HepG2 (cell line): ENCODE results near the gene MYL1.

Source experiments
- CBFB ChIP-seq: sonication (generic); formaldehyde crosslinking; IDR thresholded peaks from 2 replicates; pipeline ENCODE4 v1.4.0; 2020; ENCODE audit warnings: missing genetic modification reagents
- CTCF ChIP-seq: sonication (generic); formaldehyde crosslinking; IDR thresholded peaks from 2 replicates; pipeline ENCODE4 v1.5.0; 2020; ENCODE audit warnings: mild to moderate bottlenecking, missing genetic modification reagents, moderate library complexity
- HNRNPK ChIP-seq: fragments of 200-400 bp; formaldehyde crosslinking; IDR thresholded peaks from 2 replicates; pipeline ENCODE4 v1.6.1; 2018; ENCODE audit warnings: low read length, low read depth, moderate library complexity, mild to moderate bottlenecking; ENCODE audit not compliant: poor library complexity, severe bottlenecking
- MZF1 ChIP-seq: sonication (generic); formaldehyde crosslinking; IDR thresholded peaks from 2 replicates; pipeline ENCODE4 v1.8.1; 2023; ENCODE audit warnings: mild to moderate bottlenecking, missing genetic modification reagents, borderline replicate concordance
- PITX1 ChIP-seq: sonication (generic); formaldehyde crosslinking; IDR thresholded peaks from 2 replicates; pipeline ENCODE4 v1.5.1; 2020; ENCODE audit warnings: mild to moderate bottlenecking, missing genetic modification reagents
- ZBTB26 ChIP-seq: IDR thresholded peaks from 2 replicates; pipeline ENCODE4 v1.6.1; 2016; ENCODE audit warnings: missing compliant biosample characterization, missing genetic modification reagents, borderline replicate concordance
- ZKSCAN5 ChIP-seq: sonication (generic); formaldehyde crosslinking; IDR thresholded peaks from 2 replicates; pipeline ENCODE4 v1.5.1; 2020; ENCODE audit warnings: mild to moderate bottlenecking, missing genetic modification reagents

- no peak for TF ChIP-seq CTCF (CRISPR knock-in tag)
- no peak for TF ChIP-seq CBFB (CRISPR knock-in tag)
- TF ChIP-seq ZKSCAN5 = no peak
- no peak for TF ChIP-seq HNRNPK
- TF ChIP-seq ZBTB26 (CRISPR knock-in tag) = no peak
- no peak for TF ChIP-seq PITX1
- no peak for TF ChIP-seq MZF1 (CRISPR knock-in tag)
Measured at GRCh38 chr2:210264282-210264681, 50.7 kb downstream of the MYL1 start.
